ENCODE data around the gene MAD1L1.

MAD1L1 gene

DNA sequence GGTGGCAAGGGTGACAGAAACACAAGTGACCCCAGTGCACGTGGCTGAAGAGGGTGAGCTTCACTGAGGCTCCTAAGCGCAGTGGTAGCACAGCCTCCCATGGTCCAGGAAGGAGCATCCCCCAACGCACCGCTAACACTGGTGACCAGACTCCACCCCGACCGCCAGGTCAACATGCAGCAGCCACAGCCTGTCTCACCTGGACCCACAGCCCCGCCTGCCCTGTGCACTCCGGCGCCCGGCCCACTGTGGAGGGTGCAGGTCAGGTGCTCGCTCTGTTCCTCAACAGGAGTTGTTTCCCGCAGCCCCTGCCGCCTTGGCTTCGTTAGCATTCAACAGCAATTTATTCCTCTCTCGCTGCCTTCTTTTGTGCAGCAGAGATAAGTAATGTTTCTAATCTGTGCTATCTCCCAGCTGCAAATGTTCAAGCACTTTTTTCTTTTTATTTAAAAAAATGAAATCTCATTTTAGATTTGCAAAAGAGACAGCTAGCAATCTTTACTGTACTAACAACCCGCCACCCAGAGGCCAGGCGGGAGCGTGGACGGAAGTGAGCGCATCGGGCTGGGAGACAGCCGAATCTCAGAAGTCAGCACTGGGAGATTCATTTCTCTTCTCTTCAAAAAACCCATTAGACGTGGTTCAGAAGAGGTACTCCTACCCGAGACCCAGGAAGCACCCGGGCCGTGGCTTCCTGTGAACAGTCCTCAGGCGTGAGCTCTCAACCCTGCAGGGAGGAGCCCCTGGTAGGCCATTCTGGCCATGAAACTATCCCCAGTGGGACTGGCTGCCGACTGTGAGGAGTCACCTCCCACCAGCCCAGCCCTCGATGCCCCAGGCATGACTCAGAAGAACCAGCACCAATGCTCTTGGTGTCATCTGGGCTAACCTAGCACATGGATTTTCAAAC lies 133.4 kb downstream of the MAD1L1 start:
- DNase-seq, result peak; percentile 37 to 38

DNA sequence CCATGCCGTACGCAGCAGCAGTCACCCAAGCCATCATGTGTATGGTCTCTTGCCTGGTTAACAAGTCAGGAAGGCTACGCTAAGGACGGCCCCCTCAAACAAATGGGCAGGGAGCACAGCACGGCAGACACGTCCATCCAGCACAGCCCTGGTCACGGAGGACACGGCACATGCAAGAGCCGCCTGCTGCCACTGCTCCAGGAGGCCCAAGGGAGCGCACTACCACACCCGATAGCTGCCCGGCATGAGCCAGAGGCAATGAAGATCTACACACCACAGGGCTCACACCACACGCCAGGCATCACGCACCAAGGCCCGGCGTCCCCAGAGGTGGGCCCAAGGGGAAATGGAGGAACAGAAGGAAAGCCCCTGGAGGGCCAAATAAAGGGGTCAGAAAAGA lies 134.2 kb downstream of the MAD1L1 start:
- DNase-seq, result no peak

- no peak for DNase-seq
Measured at GRCh38 chr7:2098056-2098455, 134.7 kb downstream of the MAD1L1 start.

DNA sequence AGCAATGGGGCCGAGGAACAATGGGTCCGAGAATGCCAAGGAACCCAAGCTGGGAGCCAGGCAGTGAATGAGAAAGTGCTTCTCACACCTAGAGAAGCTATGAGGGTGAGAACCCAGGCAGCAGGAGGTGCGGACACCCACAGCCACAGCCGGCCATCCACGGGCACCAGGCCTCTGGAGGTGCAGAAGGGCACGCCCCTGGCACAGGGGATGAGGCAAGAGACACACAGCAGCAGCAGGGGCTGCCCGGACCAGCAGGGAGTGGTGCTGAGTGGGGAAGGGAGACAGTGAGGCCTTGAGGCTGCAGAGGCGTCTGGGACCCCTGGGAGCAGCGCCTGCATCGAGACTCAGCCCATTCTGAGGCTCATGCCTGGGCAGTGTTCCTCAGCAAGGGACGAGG lies 135.3 kb downstream of the MAD1L1 start:
- no peak for DNase-seq

DNA sequence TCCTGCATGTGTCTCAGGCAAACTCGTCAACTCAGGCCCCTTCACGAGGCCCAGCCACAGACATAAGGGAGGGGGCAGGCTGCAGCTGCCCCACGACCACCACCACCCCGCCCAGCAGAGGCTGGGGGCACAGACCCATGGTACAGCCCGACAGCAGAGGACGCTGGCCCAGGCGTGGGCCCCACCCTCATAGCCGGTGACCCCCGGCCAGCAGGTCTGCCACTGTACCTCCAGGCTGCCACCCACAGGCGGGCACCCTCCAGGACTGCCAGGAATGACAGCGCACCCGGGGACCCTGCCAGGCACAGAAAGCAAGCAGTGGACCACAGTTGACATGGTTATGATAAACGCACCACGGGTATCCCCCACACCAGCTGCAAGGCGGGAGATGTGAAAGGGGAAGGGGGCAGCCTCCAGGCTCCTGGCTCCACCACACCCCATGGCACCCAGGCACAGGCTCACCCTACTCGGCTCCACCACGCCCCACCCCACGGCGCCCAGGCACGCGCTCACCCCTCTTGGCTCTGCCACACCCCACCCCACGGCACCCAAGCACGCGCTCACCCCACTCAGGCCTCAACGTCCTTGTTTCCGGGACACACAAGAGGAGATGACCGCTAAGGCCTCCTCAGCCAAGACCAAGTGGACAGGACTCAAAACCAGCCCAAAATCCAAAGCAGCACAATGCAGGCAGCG lies 135.9 kb downstream of the MAD1L1 start:
- DNase-seq, result no peak

DNA sequence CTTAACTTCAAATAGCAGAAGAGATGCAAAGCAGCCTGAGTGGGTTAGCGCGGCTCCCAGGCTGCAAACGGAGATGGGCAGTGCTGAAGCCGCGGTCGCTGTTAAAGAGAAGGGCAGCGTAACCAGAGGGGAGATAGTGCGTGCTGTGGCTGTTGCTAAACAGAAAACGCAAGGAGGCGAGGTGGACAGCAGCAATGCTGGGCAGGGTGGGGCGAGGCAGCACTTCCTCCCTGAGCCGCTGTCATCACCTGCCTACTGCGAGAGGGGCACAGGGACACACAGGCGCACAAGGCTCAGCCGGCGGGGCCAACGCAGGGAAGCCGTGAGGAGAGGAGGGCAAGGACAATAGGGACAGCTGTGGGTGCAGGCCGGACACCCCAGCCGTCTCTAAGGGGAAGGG lies 137.3 kb downstream of the MAD1L1 start:
- DNase-seq, result no peak

- DNase-seq, result no peak
Measured at GRCh38 chr7:2094454-2095045, 138.2 kb downstream of the MAD1L1 start.

GRCh38 chr7:2093843-2094220 lies 138.9 kb downstream of the MAD1L1 start:
- no peak for DNase-seq

DNA sequence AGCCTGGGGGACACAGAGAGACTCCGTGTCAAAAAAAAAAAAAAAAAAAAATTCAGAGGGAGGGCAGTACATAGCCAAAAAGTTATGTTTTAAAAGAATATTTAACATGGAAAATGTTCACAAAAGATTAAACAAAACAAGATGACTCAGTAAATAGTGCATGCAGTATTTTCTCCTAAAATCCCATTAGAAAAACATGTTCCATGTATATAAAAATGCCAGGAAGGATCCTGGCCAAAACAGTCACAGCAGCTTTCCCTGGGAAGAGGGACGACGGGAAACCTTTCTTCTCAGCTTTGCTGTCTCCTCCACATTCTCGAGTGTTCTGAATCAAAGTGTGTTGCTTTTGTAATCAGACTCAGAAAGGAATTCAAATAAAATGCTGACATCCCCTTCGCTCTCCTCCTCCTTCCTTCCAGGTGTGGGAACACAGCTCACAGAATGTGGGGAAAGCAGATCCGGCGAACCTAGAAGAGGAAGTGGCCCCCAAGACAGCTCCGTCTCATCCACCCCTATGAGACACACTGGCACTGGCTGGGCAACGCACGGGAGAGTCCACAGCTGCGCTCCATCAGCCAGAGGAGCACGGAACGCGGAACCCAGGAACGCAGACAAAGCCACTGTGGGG lies 139.4 kb downstream of the MAD1L1 start:
- no peak for DNase-seq

GRCh38 chr7:2092279-2092678 lies 140.5 kb downstream of the MAD1L1 start:
- no peak for DNase-seq

DNA sequence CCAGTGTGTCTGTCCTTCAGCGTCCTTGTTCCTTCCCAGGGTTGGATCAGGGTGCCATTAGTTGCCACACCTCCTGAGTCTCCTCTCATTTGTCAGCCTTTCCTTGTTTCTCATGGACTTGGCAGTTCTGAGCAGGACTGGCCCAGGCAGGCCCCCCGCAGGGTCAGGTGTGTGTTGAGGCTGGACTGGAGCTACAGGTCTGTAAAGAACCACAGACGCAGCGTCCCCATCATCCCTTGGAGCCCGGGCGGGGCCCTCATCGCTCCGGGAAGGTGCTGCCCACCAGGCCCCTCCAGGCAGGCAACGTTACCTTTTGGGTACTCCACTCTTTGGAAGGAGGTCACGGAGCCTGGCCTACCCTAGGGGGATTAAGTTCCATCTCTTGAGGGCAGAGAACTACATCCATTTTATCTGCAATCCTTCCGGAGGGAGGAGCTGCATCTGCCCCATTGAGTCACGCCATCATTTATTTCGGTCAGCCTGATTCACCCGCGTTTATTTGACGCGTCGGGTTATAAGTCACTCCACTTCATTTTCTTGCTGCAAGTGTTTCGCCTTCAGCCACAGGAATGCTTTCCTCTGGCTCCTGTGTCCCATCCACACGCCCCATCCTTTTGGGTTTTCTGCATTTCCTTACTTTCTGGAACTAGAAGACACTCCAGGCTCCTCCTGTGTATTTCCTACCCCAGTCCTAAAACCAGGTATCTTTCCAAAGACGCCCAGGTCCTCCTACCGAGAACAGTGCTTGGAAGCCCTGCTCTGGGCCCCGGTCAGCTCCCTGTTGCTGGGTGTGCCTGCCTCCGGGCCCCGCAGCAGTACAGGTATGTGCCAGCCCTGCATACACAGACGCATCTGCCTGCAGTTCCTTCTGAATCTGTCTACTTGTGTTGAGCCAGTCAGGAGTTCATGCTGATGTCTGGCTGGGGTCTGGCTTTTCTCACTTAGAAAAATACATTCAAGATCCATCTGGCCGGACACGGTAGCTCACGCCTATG lies 141.9 kb downstream of the MAD1L1 start:
- no peak for DNase-seq

- no peak for DNase-seq
Measured at GRCh38 chr7:2088801-2089200, 143.9 kb downstream of the MAD1L1 start.

DNA sequence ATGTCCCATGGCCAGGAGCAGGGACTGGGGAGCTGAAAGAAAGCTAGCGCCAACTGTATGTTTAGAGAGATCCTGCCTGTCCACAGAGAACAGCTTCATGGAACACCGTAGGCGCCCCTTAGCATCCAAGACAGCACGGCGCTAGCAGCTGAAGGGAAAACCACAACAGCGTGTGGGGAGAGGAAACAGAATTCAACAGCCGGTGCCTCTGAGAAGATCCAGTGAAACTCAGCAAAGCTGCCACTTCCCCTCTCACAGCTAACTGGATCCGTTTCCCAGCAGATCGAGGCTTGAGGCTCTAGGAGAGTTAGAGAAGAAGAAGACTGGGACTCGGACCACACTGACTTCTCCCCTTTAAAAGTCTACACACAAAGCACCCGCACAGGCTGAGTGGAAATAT lies 145.0 kb downstream of the MAD1L1 start:
- no peak for DNase-seq

DNA sequence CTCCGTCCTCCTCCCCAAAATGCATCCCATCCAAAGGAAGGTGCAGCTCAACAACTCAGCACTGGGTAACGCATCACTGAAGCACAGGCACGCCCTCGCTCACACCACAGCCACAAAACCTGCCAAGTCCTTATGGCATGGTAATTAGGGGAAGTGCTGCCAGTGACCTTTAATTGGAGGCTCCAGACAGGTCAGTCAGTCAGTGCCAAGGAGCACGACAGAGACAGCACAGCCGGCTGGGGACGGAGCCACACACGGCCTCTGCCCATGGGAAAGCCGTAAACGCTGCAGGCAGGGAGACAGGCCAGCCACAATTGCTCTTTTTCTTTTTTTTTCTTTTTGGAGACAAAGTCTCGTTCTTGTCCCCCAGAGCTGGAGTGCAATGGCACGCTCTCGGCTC lies 146.5 kb downstream of the MAD1L1 start:
- DNase-seq, result no peak

- DNase-seq, result no peak
Measured at GRCh38 chr7:2085804-2086203, 146.9 kb downstream of the MAD1L1 start.

- DNase-seq, result no peak
Measured at GRCh38 chr7:2084781-2085505, 147.8 kb downstream of the MAD1L1 start.

DNA sequence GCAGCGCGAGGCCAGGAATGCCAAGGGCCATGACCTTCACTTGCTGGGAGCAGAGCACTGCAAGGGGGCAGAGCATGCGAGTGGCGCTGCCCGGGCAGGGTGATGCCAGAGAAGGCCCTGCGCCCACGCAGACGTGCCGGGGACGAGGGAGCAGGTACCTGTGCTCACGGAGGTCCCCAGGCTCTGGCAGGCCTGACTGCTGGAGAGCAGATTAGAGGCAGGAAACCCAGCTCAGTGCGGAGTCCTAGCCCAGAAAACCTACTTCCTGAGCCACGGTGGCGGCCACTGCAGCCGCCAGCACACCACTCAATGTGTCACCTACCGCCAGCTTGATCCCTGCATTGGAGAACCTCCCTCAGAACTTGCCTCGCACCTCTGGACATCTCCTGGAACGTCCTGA lies 148.4 kb downstream of the MAD1L1 start:
- DNase-seq, result no peak

GRCh38 chr7:2083362-2083761 lies 149.4 kb downstream of the MAD1L1 start:
- no peak for DNase-seq

- no peak for DNase-seq
Measured at GRCh38 chr7:2082139-2082998, 150.4 kb downstream of the MAD1L1 start.

- no peak for DNase-seq
Measured at GRCh38 chr7:2081526-2082135, 151.1 kb downstream of the MAD1L1 start.

Measured in stimulated activated CD4-positive, alpha-beta T cell treated with anti-CD3 and anti-CD28 coated beads, Interleukin-2, amount 100 ng/mL, for 24 hours (primary cell).